Hematopoietic multipotent progenitor cell treated with erythropoietin and hydrocortisone succinate and interleukin-3 and kit ligand, for 15 days (in vitro differentiated cells): ENCODE results near the gene RAB1A.

Source experiments
- DNase-seq: peaks from one replicate; pipeline ENCODE4 v3.0.0-alpha.2; 2015; ENCODE audit warnings: low spot score

The RAB1A gene

GRCh38 chr2:65061146-65061909 is 68.6 kb downstream of the RAB1A start:
- DNase-seq: no peak

GRCh38 chr2:65059071-65059470 is 70.8 kb downstream of the RAB1A start:
- DNase-seq: no peak

GRCh38 chr2:65057391-65058052 is 72.4 kb downstream of the RAB1A start:
- DNase-seq: peak; percentile 4

GRCh38 chr2:65057054-65057375 is 72.9 kb downstream of the RAB1A start:
- DNase-seq: no peak

- DNase-seq: peak; percentile 98
Measured at GRCh38 chr2:65056215-65057053, 73.5 kb downstream of the RAB1A start, which contains the start of gene CEP68. TSS of gene CEP68 (plus strand) at chr2:65056416. CDS start at chr2:65069445, 13,029 bp downstream.

DNA sequence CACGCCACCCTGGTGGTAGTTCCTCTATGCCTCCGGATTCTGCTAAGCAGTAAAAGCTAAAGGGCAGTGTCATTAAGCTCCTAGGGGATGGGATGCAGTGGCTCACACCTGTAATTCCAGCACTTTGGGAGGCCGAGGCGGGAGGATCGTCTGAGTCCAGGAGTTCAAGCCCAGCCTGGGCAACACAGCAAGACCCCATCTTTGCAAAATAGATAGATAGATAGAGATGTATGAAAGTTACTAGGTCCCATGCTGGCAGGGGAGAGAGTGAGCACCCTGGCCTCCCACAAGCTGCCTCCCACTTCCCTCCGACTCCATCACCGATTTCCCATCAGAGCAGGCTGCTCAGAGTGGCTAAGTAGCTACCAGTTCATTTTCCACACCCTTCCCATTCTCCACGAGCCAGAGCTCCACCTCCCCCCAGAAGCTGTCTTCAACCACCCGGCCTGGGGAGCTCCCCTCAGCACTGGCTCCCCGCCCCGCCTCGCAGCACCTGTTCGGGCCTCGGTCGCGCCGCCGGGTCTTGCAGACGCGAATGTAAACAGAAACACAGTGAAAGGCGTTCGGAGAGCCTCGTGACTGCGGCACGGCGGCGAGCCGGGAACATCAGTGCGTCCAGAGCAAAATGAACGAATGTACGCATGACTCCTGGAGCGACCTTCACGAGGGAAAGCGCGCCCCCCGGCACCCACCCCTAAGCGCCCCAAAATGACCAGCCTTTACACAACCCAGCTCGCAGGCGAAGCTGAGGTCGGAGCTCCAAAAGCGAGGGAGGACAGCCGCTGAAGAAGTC is 74.3 kb downstream of the RAB1A start:
- no peak for DNase-seq

GRCh38 chr2:65054749-65055421 is 75.0 kb downstream of the RAB1A start:
- DNase-seq: no peak

DNA sequence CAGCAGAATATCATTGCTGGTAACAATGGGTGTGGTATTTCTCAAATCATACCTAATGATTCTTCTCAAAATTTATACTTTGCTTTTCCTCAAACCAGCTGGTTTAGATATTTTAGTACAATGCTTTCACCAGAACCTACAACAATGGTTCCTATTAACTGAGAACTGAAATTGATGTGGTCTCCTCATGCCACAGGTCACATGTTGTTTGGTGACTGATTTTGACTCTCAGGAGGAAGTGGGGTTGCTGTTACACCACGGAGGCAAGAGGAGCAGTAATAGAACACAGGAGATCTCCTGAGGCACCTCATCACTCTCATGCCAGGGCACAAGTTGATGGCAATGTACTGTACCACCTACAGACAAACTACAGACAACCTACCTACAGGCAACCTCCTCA is 76.7 kb downstream of the RAB1A start:
- DNase-seq: no peak

DNA sequence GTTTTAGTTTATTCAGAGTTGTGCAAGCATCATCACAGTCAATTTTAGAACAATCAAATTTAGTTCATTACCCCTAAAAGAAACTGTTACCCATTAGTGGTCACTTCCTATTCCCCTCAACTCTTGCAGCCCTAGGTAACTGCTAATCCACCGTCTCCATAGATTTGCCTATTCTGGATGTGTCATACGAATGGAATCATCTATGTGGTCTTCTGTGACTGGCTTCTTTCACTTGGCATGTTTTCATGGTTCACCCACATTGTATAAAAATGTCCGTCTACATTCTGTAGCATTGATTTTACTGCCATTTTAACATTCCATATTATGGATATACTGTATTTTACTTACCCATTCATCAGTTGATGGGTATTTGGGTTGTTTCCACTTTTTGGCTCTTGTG is 79.0 kb downstream of the RAB1A start:
- DNase-seq: no peak

DNA sequence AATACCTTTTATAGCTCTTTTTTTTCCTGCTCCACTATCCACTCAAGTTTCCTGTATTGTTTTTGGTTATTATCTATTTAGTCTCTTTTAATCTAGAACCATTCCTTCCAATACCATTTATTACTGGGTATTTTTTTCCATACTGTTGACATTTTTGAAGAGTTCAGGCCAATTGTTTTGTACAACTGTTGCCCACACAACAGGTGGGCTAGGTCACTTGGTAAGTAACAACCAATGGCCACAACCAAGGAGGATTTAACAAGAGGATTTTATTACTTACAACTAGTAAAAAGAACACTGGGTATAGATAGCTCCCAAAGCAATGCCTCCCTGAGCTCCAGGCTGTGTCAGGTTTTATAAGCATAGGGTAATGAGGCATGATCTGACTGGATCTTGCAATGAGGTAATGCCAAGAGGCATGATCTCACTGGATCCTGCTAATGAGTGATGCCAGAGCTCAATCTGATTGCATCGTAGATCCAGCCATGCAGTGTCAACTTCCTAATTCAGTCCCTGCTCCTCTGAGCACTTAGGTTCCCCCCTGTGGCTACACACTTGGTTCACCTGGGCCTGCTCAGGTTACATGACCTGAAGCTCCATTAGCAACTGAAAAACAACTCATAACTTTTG is 80.8 kb downstream of the RAB1A start:
- DNase-seq: no peak

GRCh38 chr2:65046633-65047407 is 83.1 kb downstream of the RAB1A start:
- DNase-seq: no peak

DNA sequence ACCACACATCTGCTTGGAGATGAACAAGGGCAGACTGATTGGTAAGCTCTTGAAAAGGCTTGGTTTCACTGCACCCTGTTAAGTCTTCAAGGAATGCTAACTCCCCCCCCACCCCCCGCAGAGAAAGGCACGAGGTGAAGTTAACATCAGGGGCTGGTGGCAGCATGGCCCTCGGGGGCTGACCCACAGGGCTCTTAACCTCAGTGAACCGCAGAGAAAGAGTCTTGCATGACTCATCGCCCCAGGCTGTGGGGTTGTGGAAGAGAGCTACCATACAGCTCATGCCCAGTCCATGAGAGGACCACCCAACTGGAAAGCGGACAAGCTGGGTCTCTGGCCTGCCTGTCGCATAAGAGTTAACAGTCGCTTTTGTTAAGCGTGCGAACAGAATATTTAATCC is 84.3 kb downstream of the RAB1A start:
- no peak for DNase-seq

DNA sequence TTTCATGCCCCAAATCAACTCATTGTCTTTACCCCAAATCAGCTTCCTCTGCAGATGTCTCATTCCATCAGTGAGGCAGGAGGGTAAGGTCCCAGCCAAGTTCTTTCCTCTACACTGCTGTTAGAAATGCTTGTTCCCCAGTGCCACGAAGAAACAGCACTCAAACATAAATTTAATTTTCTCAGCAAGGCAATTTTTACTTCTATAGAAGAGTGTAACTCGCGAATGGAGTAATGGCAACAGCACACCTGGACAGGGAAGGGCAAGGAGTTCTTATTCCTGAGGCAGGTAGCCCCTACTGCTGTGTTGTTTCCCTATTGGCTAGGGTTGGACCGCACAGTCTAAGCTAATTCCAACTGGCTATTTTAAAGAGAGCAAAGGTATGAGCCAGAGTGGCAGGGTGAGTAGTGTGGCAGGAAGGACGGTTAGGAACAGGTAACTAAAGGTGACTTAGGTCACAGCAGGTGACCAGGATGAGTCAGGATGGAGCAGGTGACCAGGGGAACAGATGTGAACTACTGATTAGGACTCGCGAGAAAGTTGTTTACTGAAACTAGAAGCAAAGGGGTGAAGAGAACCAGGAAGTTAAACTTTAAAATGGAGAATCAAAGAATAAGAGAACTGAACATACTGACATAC is 85.7 kb downstream of the RAB1A start:
- no peak for DNase-seq

DNA sequence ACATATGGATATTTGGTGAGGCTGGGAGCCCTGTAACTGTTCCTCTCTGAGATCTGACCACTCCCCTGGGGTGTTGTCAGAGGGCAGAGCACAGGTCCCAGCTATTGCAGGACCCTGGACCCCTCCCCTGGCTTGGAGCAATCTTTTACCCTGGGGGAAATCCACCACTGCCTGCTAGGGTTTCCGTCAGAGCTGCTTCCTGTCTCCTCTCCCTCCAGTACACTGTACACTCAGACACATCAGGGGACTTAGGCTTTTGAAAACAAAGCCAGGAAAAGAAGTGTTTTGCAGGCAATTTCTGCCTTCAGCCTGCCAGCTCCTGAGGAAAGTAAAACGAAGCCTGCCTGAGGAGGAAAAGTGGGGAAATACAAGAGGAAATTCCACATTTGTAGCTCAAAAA is 86.9 kb downstream of the RAB1A start:
- no peak for DNase-seq

DNA sequence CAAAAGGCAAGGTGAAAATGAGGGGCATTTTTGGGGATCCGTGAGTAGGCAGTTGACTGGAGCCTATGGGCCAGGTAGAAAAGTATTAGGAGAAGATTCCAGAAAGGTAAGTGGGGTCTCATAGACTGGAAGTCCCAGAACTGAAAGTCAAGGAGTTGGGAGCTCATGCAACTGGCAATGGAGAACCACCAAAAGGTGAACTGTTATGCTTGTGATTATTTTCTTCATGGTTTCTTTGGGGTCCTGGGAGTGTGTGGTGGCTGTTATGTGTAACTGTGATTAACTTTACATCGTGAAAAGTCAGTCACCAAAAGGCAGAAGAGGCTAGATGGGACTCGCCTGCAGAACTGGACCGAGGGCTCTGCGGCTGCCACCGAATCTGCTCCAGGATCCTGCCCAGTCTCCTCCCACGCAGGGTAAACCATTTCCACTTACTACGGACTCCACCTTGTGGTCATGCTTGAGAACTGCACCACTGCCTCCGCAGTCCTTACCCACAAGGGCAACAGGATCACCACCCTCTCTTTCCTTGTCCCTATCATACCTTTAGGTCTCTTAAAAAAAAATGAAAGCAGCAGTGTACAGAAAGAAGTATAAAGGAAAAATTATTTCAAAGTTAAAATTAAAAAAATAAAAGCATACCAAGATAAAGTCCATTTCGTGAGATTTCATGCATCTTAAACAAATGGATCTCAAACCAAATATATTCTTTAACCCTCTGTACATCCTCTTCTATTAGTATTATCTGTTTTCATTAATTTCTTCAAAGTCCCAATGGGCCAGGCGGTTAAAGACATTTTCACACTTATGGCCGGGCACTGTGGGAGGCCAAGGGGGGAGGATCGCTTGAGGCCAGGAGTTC is 89.3 kb downstream of the RAB1A start:
- DNase-seq: peak; percentile 85

DNA sequence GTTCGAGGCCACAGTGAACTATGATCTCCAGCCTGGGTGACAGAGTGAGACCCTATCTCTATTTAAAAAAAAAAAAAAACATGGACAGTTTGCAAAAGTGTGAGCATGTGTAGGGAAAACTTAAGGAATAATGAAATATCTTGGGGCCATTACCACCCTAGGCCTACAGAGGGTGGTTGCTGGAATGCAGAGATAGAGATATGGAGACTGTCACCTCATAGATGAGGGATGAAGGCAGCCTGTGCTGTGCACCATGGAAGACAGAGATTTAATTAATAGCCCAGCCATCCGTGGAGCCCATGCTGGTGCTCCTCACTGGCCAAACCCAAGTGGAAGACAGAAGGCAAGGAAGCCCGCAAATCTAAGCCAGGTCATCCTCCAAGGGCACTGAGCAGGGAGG is 90.3 kb downstream of the RAB1A start:
- no peak for DNase-seq

- no peak for DNase-seq
Measured at GRCh38 chr2:65037178-65037577, 92.7 kb downstream of the RAB1A start.
